Endothelial cell of umbilical vein (primary cell): Measurements from ENCODE around the gene CLDND2. TPM values are rescaled to one million over a fixed set of nuclear protein-coding genes. Genes with fewer than 3 reads are reported as not detected.

Experiments
- BruUV-seq: library from RNA; stranded (reverse); fragments of 400-500 nt; replicated peaks from 2 replicates; lab custom pipeline; 2021; lab: Mats Ljungman, UMichigan
- CTCF ChIA-PET: fragments of 300-600, 350-600 bp; sonication (Branson Sonifier 250); formaldehyde crosslinking; loops from one replicate; lab custom pipeline; 2021; ENCODE audit warnings: antibody characterized with exemption, inconsistent platforms; lab: Charles Lee
- POLR2A ChIA-PET: fragments of 300-600, 350-600 bp; sonication (Branson Sonifier 250); formaldehyde crosslinking; loops from one replicate; lab custom pipeline; 2021; ENCODE audit warnings: antibody characterized with exemption, inconsistent platforms; lab: Charles Lee
- DNase-seq: peaks from one replicate; pipeline ENCODE4 v3.0.0-alpha.2; 2011; ENCODE audit warnings: low read depth, low spot score
- FAIRE-seq: peaks from 2 replicates; lab custom pipeline; 2011; peaks lifted over from hg19 to GRCh38; lab: Jason Lieb, UNC
- H2AFZ ChIP-seq: 2 replicates; pipeline ENCODE4 v1.6.0; 2012; ENCODE audit warnings: low read depth, low read length, control low read depth, inconsistent platforms
- H3K27ac ChIP-seq: 2 replicates; pipeline ENCODE4 v1.5.1; 2011; ENCODE audit warnings: low read depth, mild to moderate bottlenecking, control low read depth, low read length, moderate library complexity; ENCODE audit not compliant: insufficient read depth
- H3K27me3 ChIP-seq, 2 experiments: 2 replicates each; pipeline versions ENCODE4 v1.6.0 to v1.6.1; 2011; ENCODE audit warnings: low read length in 2 of 2, mixed read lengths in 1 of 2; ENCODE audit not compliant: control insufficient read depth in 2 of 2, insufficient read depth in 2 of 2
- H3K36me3 ChIP-seq, 2 experiments: 2 replicates in 1 of 2; 3 replicates in 1 of 2; pipeline ENCODE4 v1.5.1; 2011; ENCODE audit warnings: low read length in 2 of 2, mild to moderate bottlenecking in 1 of 2, moderate library complexity in 1 of 2; ENCODE audit not compliant: control insufficient read depth in 2 of 2, insufficient read depth in 2 of 2; ENCODE audit errors: extremely low read depth in 1 of 2
- H3K4me1 ChIP-seq: 3 replicates; pipeline ENCODE4 v1.5.1; 2011; ENCODE audit warnings: mild to moderate bottlenecking, low read length; ENCODE audit not compliant: control insufficient read depth, insufficient read depth; ENCODE audit errors: extremely low read depth
- H3K4me2 ChIP-seq: 2 replicates; pipeline ENCODE4 v1.6.1; 2011; ENCODE audit warnings: low read length, control low read depth, mixed read lengths; ENCODE audit not compliant: insufficient read depth
- H3K4me3 ChIP-seq, 3 experiments: fragments of 200-600 bp in 1 of 3; sonication (generic), shearing (Covaris generic) in 1 of 3; replicated peaks in 1 of 3; 2 replicates each; pipeline ENCODE4 v1.5.1; 2011 to 2016; ENCODE audit warnings: control low read depth in 3 of 3, low read length in 3 of 3, mild to moderate bottlenecking in 2 of 3, inconsistent platforms in 1 of 3, low read depth in 1 of 3, moderate library complexity in 1 of 3; ENCODE audit not compliant: insufficient read depth in 1 of 3
- H3K79me2 ChIP-seq: 2 replicates; pipeline ENCODE4 v1.6.0; 2012; ENCODE audit warnings: low read length, inconsistent platforms; ENCODE audit not compliant: control insufficient read depth, insufficient read depth
- H3K9ac ChIP-seq: replicated peaks from 2 replicates; pipeline ENCODE3; 2011; ENCODE audit warnings: low read length, control low read depth; ENCODE audit not compliant: insufficient read depth; ENCODE audit errors: extremely low read depth
- H3K9me1 ChIP-seq: replicated peaks from 3 replicates; pipeline ENCODE4 v1.6.0; 2011; ENCODE audit warnings: mild to moderate bottlenecking, low read length; ENCODE audit not compliant: control insufficient read depth, insufficient read depth; ENCODE audit errors: extremely low read depth
- H3K9me3 ChIP-seq: replicated peaks from 2 replicates; pipeline ENCODE4 v1.5.1; 2012; ENCODE audit warnings: low read length, inconsistent platforms; ENCODE audit not compliant: control insufficient read depth, insufficient read depth
- H4K20me1 ChIP-seq: replicated peaks from 2 replicates; pipeline ENCODE3; 2011; ENCODE audit warnings: mild to moderate bottlenecking, low read length; ENCODE audit not compliant: control insufficient read depth, insufficient read depth; ENCODE audit errors: extremely low read depth
- CTCF ChIP-seq, 2 donors: IDR thresholded peaks; 1 replicate in 1 of 2; 2 replicates in 1 of 2; pipeline ENCODE4 v1.5.1; 2011; ENCODE audit warnings: low read length in 2 of 2, mild to moderate bottlenecking in 2 of 2, moderate library complexity in 2 of 2, control low read depth in 1 of 2, inconsistent platforms in 1 of 2, low read depth in 1 of 2; ENCODE audit not compliant: insufficient read depth in 1 of 2; ENCODE audit errors: extremely low read depth in 1 of 2
- EZH2 ChIP-seq: IDR thresholded peaks from 2 replicates; pipeline ENCODE4 v1.6.1; 2012; ENCODE audit warnings: borderline replicate concordance, low read depth, mild to moderate bottlenecking, moderate library complexity, low read length, inconsistent platforms; ENCODE audit not compliant: severe bottlenecking
- FOS ChIP-seq: IDR thresholded peaks from 2 replicates; pipeline ENCODE4 v1.6.1; 2011; ENCODE audit warnings: mild to moderate bottlenecking, low read length, moderate library complexity, borderline replicate concordance; ENCODE audit not compliant: insufficient read depth
- GATA2 ChIP-seq: IDR thresholded peaks from 2 replicates; pipeline ENCODE4 v1.7.0; 2011; ENCODE audit warnings: low read depth, mild to moderate bottlenecking, moderate library complexity, mixed read lengths, low read length; ENCODE audit not compliant: insufficient read length, insufficient read depth
- JUN ChIP-seq: IDR thresholded peaks from 2 replicates; pipeline ENCODE4 v1.6.1; 2011; ENCODE audit warnings: borderline replicate concordance, low read depth; ENCODE audit not compliant: insufficient read length, insufficient read depth
- MAX ChIP-seq: IDR thresholded peaks from 2 replicates; pipeline ENCODE4 v1.6.1; 2011; ENCODE audit not compliant: insufficient read depth, insufficient read length
- MYC ChIP-seq: IDR thresholded peaks from one replicate; pipeline ENCODE4 v1.6.1; 2011; ENCODE audit warnings: mild to moderate bottlenecking, low read depth, low read length
- POLR2AphosphoS5 ChIP-seq: IDR thresholded peaks from 2 replicates; pipeline ENCODE4 v1.6.1; 2012; ENCODE audit warnings: low read depth, mild to moderate bottlenecking, control low read depth, low read length, moderate library complexity; ENCODE audit not compliant: insufficient read depth
- dilution Hi-C: fragments of 300-500 bp; cut with MboI; formaldehyde crosslinking; loops from one replicate; pipeline ENCODE4 v1.15.0; 2019; ENCODE audit warnings: low sequenced_read_pairs; ENCODE audit not compliant: extremely low pct_ligation_motif_present
- intact Hi-C: fragments of 100-400 bp; cut with micrococcal nuclease; formaldehyde crosslinking; loops from one replicate; pipeline ENCODE4 v1.10.0; 2022
- polyA plus RNA-seq, 4 experiments: library from polyadenylated mRNA; depleted of rRNA in 3 of 4; stranded (reverse) in 3 of 4; unstranded in 1 of 4; fragments of >200 nt; gene quantifications; 2 replicates each; pipeline versions ENCODE4 v1.2.1 to v1.2.3, GENCODE V29; 2011 to 2012; ENCODE audit warnings: missing spikeins in 1 of 4
- total RNA-seq: library from RNA; stranded (reverse); gene quantifications from 2 replicates; pipeline ENCODE4 v1.2.3, GENCODE V29; 2021

Gene CLDND2
- total and polyA plus RNA-seq, 2 donors (not counting 3 experiments of a cell fraction or from before 2014, with no cell fraction given): 0.97 TPM; not detected in 1

GRCh38 chr19:51354103-51354741 lies 14.6 kb downstream of the CLDND2 start:
- DNase-seq (no peak), FAIRE-seq (no peak)
- no peak overlapping the region for H3K27ac ChIP-seq

More at GRCh38 chr19:51354103-51354741, 14.6 kb downstream of the CLDND2 start:
- no peaks in the 10 kb centered on the region for H3K27me3 ChIP-seq
- ChIA-PET POLR2A (no interaction called here), CTCF (no interaction called here)
- no peak for TF ChIP-seq GATA2
- no peak for TF ChIP-seq EZH2
- TF ChIP-seq FOS: no peak
- TF ChIP-seq MAX: no peak
- no peak for TF ChIP-seq POLR2AphosphoS5
- no peak for TF ChIP-seq CTCF (IDR thresholded peaks at IDR 0.05; ENCODE audit: extremely low read depth in 1 of 2, insufficient read depth in 1 of 2, low read depth in 1 of 2, low read length in 2 of 2)
- TF ChIP-seq JUN: no peak
- no peak for TF ChIP-seq MYC
- dilution Hi-C loops (no loop called here), intact Hi-C loops (no loop called here)
- peaks cover 0 to 3% of the 10 kb centered on the region in 2 experiments for H3K36me3 ChIP-seq
- no peak overlapping the region for H3K9ac ChIP-seq
- BruUV-seq: no TSS peak
- no peaks in the 10 kb centered on the region for H3K79me2 ChIP-seq
- no peak overlapping the region for H3K4me2 ChIP-seq
- no peaks in the 10 kb centered on the region for H3K9me3 ChIP-seq
- no peak overlapping the region for H2AFZ ChIP-seq
- H3K4me3 ChIP-seq: no peak overlapping the region
- H3K9me1 ChIP-seq: no peaks in the 10 kb centered on the region
- H4K20me1 ChIP-seq: no peaks in the 10 kb centered on the region
- H3K4me1 ChIP-seq: no peaks in the 10 kb centered on the region
